Stimulated activated CD4-positive, alpha-beta T cell treated with anti-CD3 and anti-CD28 coated beads, Interleukin-12 subunit alpha, Interleukin-12 subunit beta, amount 100 ng/mL, for 48 hours (primary cell): Measurements from ENCODE around the gene NLGN1.
"Not testable (repeated sequence)": the region's sequence is repeated elsewhere in the genome, so short reads cannot be mapped to it uniquely, and the experiment has no call there.

ENCODE experiments used
- DNase-seq, 3 donors: peaks; one replicate each; pipeline ENCODE4 v3.0.0-alpha.2; 2020; ENCODE audit warnings: low read depth in 2 of 3, low spot score in 1 of 3

Gene NLGN1

GRCh38 chr3:173429527-173429926 lies 32.0 kb downstream of the NLGN1 start:
- DNase-seq: no peak

DNA sequence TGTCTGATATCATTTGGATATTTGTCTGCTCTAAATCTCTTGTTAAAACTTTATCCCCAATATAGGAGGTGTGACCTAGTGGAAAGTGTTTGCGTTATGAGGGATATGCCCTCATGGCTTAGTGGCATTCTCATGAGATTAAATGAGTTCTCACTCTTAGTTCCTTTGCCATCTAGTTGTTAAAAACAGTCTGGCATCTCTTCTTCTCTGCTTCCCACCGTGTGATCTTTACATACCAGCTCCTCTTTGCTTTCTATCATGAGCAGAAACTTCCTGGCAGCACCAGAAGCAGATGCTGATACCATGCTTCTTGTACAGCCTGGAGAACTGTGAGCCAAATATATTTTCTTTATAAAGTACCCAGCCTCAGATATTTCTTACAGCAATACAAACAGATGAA lies 33.0 kb downstream of the NLGN1 start:
- DNase-seq: no peak

GRCh38 chr3:173439004-173439403 lies 41.5 kb downstream of the NLGN1 start:
- no peak for DNase-seq

DNA sequence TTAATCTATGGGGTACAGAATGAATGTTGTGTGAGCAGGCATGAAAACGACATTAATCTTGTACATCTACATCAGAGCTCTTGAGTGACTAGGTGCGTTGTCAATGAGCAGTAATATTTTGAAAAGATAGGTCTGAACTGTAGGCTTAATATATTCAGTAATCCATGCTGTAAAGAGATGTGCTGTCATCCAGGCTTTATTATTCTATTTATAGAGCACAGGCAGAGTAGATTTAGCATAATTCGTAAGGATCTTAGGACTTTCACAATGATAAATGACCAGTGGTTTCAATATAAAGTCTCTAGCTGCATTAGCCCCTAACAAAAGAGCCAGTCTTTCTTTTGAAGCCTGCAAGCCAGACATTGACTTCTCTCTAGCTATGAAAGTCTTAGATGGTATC lies 43.0 kb downstream of the NLGN1 start:
- no peak for DNase-seq

- DNase-seq: not testable (repeated sequence)
Observed at GRCh38 chr3:173451561-173451960, 54.0 kb downstream of the NLGN1 start.

DNA sequence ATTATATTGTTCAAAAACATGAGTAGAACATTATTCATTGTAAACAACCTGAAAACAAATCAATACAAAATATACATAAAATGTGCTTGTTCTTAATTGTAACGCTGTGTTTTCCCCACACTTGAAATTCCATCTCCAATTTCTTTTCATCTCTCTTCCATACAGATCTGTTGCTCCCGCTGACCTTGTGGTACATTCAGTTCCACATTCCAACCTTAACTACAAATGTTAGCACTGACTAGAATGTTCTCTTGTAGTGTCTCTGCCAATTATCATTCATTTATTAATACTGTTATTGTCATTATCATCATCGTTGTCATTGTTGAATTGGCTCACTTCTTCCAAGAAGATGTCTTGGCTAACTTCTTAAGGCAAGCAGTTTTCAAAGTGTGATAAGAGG lies 65.7 kb downstream of the NLGN1 start:
- DNase-seq: no peak

- no peak for DNase-seq
Observed at GRCh38 chr3:173465112-173465511, 67.6 kb downstream of the NLGN1 start.

GRCh38 chr3:173465898-173466678 lies 68.5 kb downstream of the NLGN1 start:
- DNase-seq: no peak

GRCh38 chr3:173467501-173467900 lies 70.0 kb downstream of the NLGN1 start:
- no peak for DNase-seq

- DNase-seq: no peak
Observed at GRCh38 chr3:173473237-173473636, 75.7 kb downstream of the NLGN1 start.

DNA sequence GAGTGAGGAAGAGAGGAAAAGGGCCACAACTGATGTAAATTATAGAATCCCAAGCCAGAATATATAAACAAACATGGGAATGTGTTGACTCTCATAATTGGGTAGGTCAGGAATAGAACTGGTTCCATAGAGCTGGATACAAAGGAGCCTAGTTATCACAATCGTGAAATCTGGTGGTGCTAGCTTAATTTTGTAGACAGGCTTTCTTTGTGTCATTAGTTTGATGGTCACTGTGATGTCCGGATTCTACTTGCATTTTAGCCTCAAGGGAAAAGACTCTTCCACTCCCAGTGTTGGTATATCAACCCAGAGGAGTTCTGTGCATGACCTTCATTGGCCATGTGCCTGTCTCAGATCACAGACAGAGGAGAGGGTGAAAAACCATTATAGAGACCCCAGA lies 81.8 kb downstream of the NLGN1 start:
- no peak for DNase-seq

GRCh38 chr3:173501931-173502489 lies 104.5 kb downstream of the NLGN1 start:
- DNase-seq: no peak

DNA sequence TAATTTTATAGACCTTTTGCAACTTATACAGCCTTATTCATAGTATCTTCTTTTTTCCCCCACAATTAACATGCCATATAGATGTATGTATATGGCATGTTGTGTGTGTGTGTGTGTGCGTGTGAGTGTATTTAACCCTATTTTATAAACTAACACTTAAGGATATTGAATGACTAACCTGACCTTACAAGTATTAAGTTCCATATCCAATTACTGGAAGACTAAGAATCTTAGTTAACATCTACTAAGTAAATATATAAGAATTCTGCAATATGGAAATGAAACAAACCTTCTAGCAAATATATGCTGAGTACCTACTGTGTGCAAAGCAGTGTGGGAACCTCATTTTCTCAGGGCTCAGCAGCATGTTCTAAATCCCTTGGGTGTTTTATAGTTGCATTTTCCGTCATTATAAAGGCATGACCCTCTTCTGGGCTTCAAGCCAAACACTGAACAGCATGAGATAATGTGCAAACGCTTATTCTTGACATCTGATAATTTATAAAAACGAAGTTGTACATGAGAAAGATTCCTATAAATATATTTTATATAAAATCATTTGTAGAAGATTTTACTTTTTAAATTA lies 105.5 kb downstream of the NLGN1 start:
- no peak for DNase-seq

DNA sequence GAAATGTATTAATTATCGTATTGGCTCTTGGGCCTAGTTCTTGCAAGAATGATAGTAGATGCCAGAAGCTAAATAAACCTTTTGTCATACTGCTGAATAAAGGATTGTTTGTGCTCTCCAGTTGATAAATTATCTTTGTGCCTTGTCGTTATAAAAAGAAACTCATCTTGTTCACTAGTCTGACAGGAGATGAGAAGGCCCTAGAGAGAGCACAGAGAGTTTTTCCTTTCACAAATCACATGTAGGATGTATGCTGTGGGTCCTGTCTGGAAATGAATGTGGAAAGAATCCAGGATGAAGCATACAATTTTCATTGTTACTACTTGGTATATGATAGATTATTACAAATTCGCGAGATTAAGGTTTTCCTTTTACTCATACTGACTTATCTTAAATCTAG lies 113.0 kb downstream of the NLGN1 start:
- DNase-seq: no peak

DNA sequence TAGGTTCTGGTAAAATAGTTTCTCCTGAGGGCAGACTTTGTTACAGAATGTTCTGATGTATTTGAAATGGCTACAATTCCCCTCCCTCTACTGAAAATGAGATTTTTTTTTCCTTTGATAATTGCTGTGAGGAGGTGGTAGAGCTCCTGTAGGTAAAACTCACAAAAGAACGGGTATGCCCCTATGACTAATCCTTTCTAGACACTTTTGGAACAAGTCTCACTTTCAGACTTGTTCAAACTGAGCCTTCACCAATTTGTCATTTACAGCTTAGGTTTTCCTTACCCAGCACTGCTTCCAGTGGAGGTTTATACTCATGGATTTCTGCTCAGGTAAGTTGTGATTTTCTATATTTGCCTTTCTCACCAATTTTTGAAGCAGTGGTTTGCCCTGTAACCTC lies 115.6 kb downstream of the NLGN1 start:
- no peak for DNase-seq

DNA sequence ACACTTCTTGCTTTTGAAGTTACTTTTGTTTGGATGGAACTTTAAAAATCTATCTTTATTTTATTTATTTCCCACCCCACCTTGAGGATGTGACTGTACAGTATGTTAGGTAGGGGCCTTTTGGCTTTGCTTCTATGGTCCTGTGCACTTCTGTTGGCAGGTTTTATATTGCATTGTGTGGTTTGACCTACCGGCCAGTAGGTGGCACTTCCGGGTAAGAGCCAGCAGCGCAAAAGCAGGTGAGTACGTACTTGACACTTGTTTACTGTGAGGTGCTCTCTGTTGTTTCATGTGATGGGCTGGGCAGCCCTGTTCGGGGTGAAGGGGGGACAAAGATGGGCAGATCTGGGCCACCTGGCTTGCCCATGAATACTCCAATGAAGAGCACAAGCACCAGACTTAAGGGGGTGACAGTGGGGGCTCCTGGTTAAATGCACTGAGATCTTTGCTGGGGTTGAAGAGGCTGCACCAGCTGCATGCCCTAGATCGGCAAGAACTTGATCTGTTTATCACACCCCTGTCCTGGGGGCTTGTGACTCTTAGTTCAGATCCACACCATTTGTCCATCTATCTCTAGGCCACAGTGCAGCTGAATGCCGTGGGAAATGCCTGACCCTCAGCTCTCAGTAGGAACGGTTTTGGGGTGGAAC lies 131.6 kb downstream of the NLGN1 start:
- DNase-seq: no peak

GRCh38 chr3:173531602-173532001 lies 134.1 kb downstream of the NLGN1 start:
- DNase-seq: no peak

DNA sequence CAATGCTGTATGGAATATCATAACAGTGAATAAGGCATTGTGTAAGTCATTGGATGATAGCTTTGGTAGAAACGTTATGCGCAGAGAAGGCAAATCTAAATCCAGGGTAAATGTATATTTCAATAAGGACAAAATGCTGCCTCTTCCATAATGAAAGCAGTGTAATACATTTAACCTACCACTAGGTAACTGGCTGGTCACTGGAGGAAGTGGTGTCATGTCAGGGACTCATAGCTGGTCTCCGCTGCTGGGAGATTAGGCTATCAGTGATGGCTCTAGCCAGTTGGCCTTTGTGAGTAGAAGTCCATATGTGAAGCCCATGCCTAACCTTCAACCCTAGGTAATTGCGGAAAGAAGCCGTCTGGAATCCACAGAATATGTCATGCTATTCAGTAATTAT lies 140.9 kb downstream of the NLGN1 start:
- DNase-seq: no peak

DNA sequence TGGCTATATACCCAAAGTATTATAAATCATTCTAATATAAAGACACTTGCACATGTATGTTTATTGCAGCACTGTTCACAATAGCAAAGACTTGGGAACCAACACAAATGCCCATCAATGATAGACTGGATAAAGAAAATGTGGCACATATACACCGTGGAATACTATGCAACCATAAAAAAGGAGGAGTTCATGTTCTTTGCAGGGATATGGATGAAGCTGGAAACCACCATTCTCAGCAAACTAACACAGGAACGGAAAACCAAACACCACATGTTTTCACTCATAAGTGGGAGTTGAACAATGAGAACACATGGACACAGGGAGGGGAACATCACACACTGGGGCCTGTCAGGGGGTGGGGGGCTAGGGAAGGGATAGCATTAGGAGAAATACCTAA lies 148.0 kb downstream of the NLGN1 start:
- not testable (repeated sequence) for DNase-seq

DNA sequence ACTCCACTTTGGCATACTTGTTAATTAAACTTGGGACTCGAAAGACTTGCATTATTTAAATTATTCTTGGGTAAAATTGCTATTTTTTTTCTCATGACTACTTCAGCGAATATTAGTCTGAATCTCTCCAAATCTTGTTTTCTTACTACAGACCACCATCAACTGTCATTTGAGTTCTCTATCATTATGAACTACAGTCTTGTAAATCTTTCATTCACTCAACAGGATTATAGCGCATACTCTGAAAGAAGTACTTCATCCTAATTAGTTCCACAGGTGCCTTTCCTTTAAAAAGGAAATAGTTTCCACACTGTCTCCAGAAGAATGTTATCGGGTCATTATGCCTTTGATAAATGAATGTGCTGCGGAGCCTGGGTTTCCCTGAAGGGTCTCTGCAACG lies 149.5 kb downstream of the NLGN1 start:
- DNase-seq: no peak

DNA sequence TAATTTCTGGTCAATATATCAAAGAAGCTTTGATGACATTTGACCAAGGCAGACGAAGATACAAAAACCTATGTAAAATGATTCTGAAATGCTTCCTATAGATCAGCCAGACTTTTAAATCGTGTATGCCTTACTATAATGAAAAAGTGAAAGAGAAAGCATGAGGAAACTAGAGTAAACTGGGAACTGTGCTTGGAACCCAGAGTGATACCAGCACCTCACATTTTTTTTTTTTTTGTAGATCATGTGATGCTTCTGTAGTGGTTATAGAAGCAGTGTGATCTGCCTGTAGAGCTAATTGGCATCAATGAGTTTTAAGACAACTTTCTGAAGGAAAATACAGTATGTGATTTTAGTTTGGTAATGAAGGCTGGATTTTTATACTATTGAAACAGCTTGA lies 150.7 kb downstream of the NLGN1 start:
- no peak for DNase-seq

GRCh38 chr3:173552526-173552925 lies 155.0 kb downstream of the NLGN1 start:
- no peak for DNase-seq
